NCI-H510A treated with DMSO at 0.1 percent for 48 hours (cell line): ENCODE measurements around the gene TMEM242.

Experiments used
- DNase-seq: peaks from one replicate; lab custom pipeline; 2025; lab: John Stamatoyannopoulos, UW

TMEM242 gene

DNA sequence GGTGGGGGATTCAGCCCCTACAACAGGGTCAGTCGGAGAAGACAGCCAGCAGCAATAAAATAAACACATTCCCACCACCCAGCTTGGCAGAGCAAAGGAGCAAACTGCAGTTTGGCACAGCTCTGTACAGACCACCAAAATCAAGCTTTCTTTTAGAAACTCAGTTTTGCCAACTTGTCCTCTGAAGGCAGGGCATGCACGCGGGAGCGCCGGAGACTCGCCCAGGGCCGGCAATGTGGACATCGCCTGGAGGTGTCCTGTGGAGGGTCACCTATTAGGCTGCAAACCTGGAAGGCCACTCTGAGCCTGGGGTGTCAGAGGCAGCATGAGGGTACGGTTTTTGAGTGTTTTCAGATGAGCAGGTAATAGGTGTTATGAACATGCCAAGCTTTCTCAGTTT is 34.7 kb downstream of the TMEM242 start:
- DNase-seq, result no peak

DNA sequence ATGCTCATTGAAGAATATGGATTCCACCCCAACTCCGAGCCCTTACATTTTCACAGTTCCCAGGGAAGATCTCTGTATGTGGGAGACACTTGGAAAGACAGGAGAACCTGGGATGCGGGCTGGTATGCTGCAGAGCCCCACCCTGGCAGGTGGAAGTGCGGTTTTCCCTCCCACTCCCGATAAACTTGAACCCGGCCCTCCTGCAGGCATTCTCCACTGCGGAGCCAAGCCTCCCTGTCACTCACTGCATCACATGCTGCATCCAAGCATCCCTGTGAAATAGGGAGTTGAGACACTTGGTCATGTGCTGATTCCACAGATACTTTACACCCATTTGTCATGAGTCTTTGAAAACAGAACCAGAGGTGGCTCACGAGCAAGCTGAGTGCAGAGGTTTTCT is 35.4 kb downstream of the TMEM242 start:
- DNase-seq, result no peak

DNA sequence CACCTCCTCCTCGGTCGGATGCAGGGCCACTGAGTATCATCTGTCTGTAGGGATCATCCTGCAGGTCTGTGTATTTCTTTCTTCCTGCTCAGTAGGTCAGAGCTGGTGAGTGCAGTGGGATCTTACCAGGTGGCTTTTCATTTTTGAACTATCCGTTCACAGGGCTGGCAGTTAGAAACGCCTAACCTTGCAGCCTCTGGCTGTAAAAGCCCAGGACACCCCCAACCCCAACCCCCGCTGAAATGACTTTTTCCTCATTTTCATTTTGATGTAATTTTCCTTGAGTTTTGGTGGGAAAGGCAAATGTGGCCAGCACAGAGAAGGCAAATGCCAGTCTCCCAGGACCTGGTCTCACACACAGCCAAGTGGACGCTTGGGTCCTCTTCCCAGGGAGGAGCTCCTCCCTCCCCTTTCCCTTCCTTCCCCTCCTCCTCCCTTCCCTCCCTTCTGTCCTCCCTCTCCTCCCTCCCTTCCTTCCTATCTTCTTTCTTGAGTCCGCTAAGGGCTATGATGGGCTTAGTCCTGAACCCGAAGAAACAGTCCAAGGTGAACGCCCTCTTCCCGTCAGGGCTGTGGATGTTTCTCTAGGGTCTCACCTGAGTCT is 36.0 kb downstream of the TMEM242 start:
- no peak for DNase-seq

DNA sequence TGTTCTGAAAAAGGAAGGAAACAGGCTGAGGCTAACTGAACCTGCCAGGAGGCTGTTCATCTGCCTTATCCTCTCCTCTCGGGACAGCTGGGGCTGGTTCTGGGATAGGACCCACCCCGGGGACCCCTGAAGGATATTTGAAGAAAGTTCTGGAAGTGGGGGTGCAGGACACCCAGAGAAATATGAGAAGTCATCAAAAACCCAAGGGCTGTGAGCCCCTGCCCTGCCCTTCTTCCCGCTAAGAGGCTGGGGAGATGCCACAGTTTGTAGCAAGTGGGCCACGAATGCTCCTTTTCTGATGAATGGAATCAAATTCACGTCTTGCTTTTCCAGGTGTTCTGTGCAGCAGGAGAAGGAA is 37.9 kb downstream of the TMEM242 start:
- no peak for DNase-seq

- no peak for DNase-seq
Measured at GRCh38 chr6:157284738-157285421, 38.4 kb downstream of the TMEM242 start.

DNA sequence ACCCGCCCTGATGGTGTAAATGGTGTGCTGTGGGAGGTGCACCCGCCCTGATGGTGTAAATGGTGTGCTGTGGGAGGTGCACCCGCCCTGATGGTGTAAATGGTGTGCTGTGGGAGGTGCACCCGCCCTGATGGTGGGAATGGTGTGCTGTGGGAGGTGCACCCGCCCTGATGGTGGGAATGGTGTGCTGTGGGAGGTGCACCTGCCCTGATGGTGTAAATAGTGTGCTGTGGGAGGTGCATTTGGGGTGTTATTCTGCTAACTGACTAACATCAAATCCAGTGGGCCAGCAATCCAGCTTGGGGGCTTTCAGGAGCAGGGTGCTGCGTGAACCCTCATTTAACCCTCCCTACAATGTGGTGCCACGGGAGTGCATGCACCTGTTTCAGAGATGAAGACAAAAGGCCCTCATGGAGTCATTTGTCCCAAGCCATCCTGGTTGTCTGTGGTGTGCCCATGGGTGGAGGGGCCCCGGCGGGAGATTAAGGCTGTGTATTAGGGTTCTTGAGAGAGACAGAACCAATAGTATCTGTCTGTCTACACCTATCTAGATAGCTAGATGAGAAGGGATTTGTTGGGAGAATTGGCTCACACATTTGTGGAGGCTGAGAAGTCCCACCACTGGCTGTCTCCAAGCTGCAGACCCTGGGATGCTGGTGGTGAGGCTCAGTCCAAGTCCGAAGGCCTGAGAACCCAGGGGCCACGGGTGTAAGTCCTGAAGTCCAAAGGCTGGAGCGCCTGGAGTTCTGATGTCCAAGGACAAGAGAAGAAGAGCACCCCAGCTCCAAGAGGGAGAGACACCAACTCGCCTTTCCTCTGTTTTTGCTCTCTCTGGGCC is 39.2 kb downstream of the TMEM242 start:
- DNase-seq, result no peak

DNA sequence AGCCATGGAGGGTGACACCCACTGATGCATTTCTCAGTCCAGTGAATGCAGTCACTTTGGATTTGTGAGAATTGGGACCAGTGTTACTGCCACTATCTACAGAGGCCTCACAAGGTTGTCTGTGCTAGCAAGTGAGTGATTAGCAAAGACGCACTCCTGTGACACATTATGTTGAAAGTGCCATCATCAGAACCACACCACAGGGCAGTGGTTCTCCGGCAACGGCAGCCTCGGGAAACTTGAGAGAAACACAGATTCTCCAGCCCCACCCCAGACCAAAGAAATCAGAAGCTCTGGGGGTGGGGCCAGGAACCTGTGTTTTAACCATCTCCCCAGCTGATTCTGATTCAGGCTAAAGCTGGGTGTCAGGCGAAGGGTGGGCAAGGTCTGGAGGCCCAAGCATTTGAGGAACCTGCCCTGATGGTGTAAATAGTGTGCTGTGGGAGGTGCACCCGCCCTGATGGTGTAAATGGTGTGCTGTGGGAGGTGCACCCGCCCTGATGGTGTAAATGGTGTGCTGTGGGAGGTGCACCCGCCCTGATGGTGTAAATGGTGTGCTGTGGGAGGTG is 39.9 kb downstream of the TMEM242 start:
- DNase-seq, result no peak

- no peak for DNase-seq
Measured at GRCh38 chr6:157282284-157282683, 41.0 kb downstream of the TMEM242 start.

GRCh38 chr6:157281570-157281969 is 41.7 kb downstream of the TMEM242 start:
- no peak for DNase-seq

DNA sequence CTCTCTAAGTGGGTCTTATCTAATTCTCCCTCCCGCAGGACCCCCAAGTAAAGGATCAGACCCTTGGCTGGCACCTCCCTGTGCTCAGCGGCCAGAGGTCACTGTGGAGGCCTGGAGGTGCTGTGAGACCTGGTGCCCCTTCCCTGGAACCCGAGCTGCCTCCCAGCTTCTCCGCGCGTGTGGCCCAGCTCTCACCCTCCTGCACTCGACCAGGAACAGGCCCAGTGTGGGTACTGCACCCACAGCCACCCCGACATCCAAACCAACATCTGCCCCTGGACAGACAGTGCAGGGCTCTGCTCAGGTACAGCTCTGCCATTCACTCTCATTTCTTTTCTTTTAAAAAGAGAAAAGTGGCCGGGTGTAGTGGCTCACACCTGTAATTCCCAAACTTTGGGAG is 42.4 kb downstream of the TMEM242 start:
- DNase-seq, result no peak

DNA sequence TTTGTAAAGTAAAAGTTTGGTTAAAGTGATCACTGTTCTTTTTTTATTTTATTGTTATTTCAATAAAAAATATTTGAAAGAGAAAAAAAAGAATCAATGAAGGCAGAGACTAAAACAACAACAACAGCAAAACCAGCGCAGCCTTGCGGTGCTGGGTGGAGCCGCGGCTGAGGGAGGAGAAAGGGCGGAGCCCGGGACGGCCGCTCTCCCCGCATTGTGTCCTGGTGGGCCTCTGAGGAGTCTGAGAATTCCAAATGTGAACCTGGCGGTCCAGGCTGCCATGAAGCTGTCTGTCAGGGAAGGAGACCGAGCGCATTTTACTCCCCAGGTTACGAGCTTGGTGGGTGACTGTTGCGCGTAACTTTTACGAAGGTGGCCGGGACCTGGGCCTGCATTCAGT is 43.2 kb downstream of the TMEM242 start:
- DNase-seq, result no peak

DNA sequence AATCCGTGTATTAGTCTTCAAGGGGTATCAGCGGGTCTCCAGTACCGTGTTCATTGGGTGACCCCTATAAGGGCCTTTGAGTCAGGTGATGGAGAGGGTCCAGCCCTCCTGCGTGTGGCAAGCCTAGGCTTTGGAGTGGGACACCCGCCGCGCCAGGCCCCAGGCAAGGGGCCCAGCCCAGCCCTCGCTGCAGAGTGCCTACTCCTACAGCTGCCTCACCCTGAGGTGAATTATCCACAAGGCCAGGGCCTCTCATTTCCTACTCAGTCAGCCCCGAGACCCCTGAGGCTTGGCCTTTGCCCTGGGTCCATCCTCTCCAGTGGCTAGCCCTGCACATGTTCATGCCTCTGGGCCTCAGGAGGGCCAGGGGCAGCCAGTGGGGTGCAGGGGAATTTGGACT is 45.1 kb downstream of the TMEM242 start:
- DNase-seq, result no peak

DNA sequence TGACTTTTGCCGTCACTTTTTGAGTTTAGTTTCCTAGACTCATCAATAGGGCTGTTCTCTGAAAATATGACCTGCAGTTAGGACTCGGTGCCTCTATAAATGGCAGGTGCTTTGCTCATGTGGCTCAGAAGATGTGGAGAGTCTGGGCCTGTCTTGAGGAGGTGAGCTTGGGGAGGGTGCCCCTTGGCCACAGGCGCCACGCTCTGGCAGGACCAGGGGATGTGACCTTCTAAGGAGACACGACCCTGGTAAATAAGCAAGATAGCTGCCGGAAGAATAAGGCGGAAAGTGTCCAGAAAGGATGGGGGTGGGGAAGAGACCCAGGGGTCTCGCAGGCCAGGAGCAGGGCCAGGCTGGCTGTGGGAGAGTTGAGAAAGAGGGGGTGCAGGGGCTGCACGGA is 46.6 kb downstream of the TMEM242 start:
- no peak for DNase-seq

GRCh38 chr6:157276134-157276532 is 47.2 kb downstream of the TMEM242 start:
- no peak for DNase-seq

- peak; percentile 29 for DNase-seq
Measured at GRCh38 chr6:157274471-157275226, 48.7 kb downstream of the TMEM242 start.

DNA sequence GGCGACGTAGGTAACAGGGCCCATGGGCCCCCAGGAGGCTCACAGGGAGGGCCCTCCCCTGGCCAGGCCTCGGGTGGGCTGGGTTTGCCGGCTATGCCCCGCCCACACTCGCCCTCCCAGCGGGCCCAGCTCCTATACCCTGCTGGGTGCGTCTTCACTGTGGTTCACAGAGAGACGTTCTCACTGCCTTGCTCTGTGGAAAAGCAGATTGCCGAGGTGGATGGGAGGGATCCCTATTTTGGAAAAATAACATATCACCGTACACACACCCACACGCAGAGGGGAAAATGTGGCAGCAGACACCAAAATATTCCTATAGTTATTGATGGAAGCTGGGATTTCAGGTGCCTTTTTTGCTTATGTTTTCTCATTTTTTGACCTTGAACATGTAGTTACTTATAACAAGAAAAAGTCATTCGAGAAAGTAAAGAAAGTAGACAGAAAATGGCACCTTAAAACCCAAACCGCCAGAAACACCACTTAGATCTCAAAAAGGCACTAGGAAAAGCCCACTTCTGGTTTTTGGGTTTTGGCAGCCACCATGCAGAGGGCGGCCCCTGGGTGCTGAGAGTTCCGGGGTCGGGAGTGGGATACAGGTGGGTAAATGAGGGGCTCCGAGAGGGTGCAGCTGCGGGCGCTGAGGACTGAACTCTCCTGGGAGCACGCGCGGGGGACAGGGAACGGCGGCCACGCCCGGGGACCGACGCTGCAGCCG is 49.4 kb downstream of the TMEM242 start:
- DNase-seq, result peak; percentile 27

- DNase-seq, result no peak
Measured at GRCh38 chr6:157272866-157273755, 50.2 kb downstream of the TMEM242 start.

DNA sequence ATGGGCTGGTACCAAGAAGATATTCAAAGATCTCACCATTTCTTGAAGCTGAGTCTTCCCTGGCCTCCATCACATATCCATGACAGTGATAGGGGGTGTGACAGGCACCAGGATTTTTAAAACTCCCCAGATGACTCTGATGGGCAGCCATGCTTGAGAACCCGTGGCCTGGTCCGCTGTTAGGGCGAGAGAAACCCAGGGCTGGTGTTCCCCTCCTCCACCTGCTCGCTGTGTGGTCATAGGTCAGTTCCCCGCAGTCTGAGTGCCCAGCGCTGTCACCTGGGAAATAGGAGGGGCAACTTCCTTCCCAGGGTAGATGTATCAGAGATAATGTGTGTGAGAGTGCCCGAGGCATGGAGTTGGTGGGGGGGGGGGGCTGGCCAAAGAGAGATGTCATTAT is 50.9 kb downstream of the TMEM242 start:
- no peak for DNase-seq

- DNase-seq, result no peak
Measured at GRCh38 chr6:157271911-157272310, 51.4 kb downstream of the TMEM242 start.

DNA sequence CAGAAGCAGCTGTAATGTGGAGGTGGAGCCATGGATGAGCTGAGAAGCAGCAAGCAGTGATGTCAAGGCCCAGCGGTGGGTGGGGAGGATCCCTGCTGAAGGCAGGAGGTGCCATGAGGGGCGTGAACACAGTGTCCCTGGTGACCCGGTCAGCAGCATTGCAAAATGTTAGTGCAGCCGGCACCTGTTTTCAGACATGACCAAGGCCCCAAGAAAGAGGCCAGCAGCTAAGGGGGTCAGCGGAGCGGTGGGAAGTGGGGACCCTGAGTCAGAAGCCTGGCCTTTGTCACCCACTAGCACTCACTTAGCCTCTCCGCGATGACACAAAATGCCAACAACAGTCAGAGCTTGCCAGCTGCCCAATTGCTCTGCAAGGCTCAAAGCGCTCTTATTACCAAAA is 51.9 kb downstream of the TMEM242 start:
- DNase-seq, result no peak

DNA sequence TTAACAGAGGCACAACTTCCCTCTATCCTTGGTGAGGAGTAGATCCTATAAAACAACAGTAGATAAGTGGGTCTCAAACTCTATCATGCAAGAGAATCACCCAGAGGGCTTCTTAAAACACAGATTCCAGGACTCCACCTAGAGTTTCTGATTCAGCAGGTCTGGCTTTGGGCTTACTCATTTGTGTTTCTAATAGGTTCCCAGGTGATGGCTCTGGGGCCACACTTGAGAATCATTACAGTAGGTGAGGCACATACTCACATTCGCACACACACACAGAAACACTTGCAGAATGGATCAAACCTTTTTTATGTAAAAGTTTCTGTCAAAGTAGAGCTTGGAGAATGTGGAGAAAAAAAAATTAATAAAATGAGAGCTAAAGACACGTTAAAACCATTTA is 52.4 kb downstream of the TMEM242 start:
- no peak for DNase-seq
